Endothelial cell of umbilical vein (primary cell): ENCODE data around the gene C1RL. TPM values are rescaled to one million over a fixed set of nuclear protein-coding genes. Genes with fewer than 3 reads are reported as not detected.

ENCODE experiments used
- BruUV-seq: library from RNA; stranded (reverse); fragments of 400-500 nt; replicated peaks from 2 replicates; lab custom pipeline; 2021; lab: Mats Ljungman, UMichigan
- CTCF ChIA-PET: fragments of 300-600, 350-600 bp; sonication (Branson Sonifier 250); formaldehyde crosslinking; loops from one replicate; lab custom pipeline; 2021; ENCODE audit warnings: antibody characterized with exemption, inconsistent platforms; lab: Charles Lee
- POLR2A ChIA-PET: fragments of 300-600, 350-600 bp; sonication (Branson Sonifier 250); formaldehyde crosslinking; loops from one replicate; lab custom pipeline; 2021; ENCODE audit warnings: antibody characterized with exemption, inconsistent platforms; lab: Charles Lee
- DNase-seq: peaks from one replicate; pipeline ENCODE4 v3.0.0-alpha.2; 2011; ENCODE audit warnings: low read depth, low spot score
- FAIRE-seq: peaks from 2 replicates; lab custom pipeline; 2011; peaks lifted over from hg19 to GRCh38; lab: Jason Lieb, UNC
- H2AFZ ChIP-seq: 2 replicates; pipeline ENCODE4 v1.6.0; 2012; ENCODE audit warnings: low read depth, low read length, control low read depth, inconsistent platforms
- H3K27ac ChIP-seq: 2 replicates; pipeline ENCODE4 v1.5.1; 2011; ENCODE audit warnings: low read depth, mild to moderate bottlenecking, control low read depth, low read length, moderate library complexity; ENCODE audit not compliant: insufficient read depth
- H3K27me3 ChIP-seq, 2 experiments: 2 replicates each; pipeline versions ENCODE4 v1.6.0 to v1.6.1; 2011; ENCODE audit warnings: low read length in 2 of 2, mixed read lengths in 1 of 2; ENCODE audit not compliant: control insufficient read depth in 2 of 2, insufficient read depth in 2 of 2
- H3K36me3 ChIP-seq, 2 experiments: 2 replicates in 1 of 2; 3 replicates in 1 of 2; pipeline ENCODE4 v1.5.1; 2011; ENCODE audit warnings: low read length in 2 of 2, mild to moderate bottlenecking in 1 of 2, moderate library complexity in 1 of 2; ENCODE audit not compliant: control insufficient read depth in 2 of 2, insufficient read depth in 2 of 2; ENCODE audit errors: extremely low read depth in 1 of 2
- H3K4me1 ChIP-seq: 3 replicates; pipeline ENCODE4 v1.5.1; 2011; ENCODE audit warnings: mild to moderate bottlenecking, low read length; ENCODE audit not compliant: control insufficient read depth, insufficient read depth; ENCODE audit errors: extremely low read depth
- H3K4me2 ChIP-seq: 2 replicates; pipeline ENCODE4 v1.6.1; 2011; ENCODE audit warnings: low read length, control low read depth, mixed read lengths; ENCODE audit not compliant: insufficient read depth
- H3K4me3 ChIP-seq, 3 experiments: fragments of 200-600 bp in 1 of 3; sonication (generic), shearing (Covaris generic) in 1 of 3; replicated peaks in 1 of 3; 2 replicates each; pipeline ENCODE4 v1.5.1; 2011 to 2016; ENCODE audit warnings: control low read depth in 3 of 3, low read length in 3 of 3, mild to moderate bottlenecking in 2 of 3, inconsistent platforms in 1 of 3, low read depth in 1 of 3, moderate library complexity in 1 of 3; ENCODE audit not compliant: insufficient read depth in 1 of 3
- H3K79me2 ChIP-seq: 2 replicates; pipeline ENCODE4 v1.6.0; 2012; ENCODE audit warnings: low read length, inconsistent platforms; ENCODE audit not compliant: control insufficient read depth, insufficient read depth
- H3K9ac ChIP-seq: replicated peaks from 2 replicates; pipeline ENCODE3; 2011; ENCODE audit warnings: low read length, control low read depth; ENCODE audit not compliant: insufficient read depth; ENCODE audit errors: extremely low read depth
- H3K9me1 ChIP-seq: replicated peaks from 3 replicates; pipeline ENCODE4 v1.6.0; 2011; ENCODE audit warnings: mild to moderate bottlenecking, low read length; ENCODE audit not compliant: control insufficient read depth, insufficient read depth; ENCODE audit errors: extremely low read depth
- H3K9me3 ChIP-seq: replicated peaks from 2 replicates; pipeline ENCODE4 v1.5.1; 2012; ENCODE audit warnings: low read length, inconsistent platforms; ENCODE audit not compliant: control insufficient read depth, insufficient read depth
- H4K20me1 ChIP-seq: replicated peaks from 2 replicates; pipeline ENCODE3; 2011; ENCODE audit warnings: mild to moderate bottlenecking, low read length; ENCODE audit not compliant: control insufficient read depth, insufficient read depth; ENCODE audit errors: extremely low read depth
- CTCF ChIP-seq, 2 donors: IDR thresholded peaks; 1 replicate in 1 of 2; 2 replicates in 1 of 2; pipeline ENCODE4 v1.5.1; 2011; ENCODE audit warnings: low read length in 2 of 2, mild to moderate bottlenecking in 2 of 2, moderate library complexity in 2 of 2, control low read depth in 1 of 2, inconsistent platforms in 1 of 2, low read depth in 1 of 2; ENCODE audit not compliant: insufficient read depth in 1 of 2; ENCODE audit errors: extremely low read depth in 1 of 2
- EZH2 ChIP-seq: IDR thresholded peaks from 2 replicates; pipeline ENCODE4 v1.6.1; 2012; ENCODE audit warnings: borderline replicate concordance, low read depth, mild to moderate bottlenecking, moderate library complexity, low read length, inconsistent platforms; ENCODE audit not compliant: severe bottlenecking
- FOS ChIP-seq: IDR thresholded peaks from 2 replicates; pipeline ENCODE4 v1.6.1; 2011; ENCODE audit warnings: mild to moderate bottlenecking, low read length, moderate library complexity, borderline replicate concordance; ENCODE audit not compliant: insufficient read depth
- GATA2 ChIP-seq: IDR thresholded peaks from 2 replicates; pipeline ENCODE4 v1.7.0; 2011; ENCODE audit warnings: low read depth, mild to moderate bottlenecking, moderate library complexity, mixed read lengths, low read length; ENCODE audit not compliant: insufficient read length, insufficient read depth
- JUN ChIP-seq: IDR thresholded peaks from 2 replicates; pipeline ENCODE4 v1.6.1; 2011; ENCODE audit warnings: borderline replicate concordance, low read depth; ENCODE audit not compliant: insufficient read length, insufficient read depth
- MAX ChIP-seq: IDR thresholded peaks from 2 replicates; pipeline ENCODE4 v1.6.1; 2011; ENCODE audit not compliant: insufficient read depth, insufficient read length
- MYC ChIP-seq: IDR thresholded peaks from one replicate; pipeline ENCODE4 v1.6.1; 2011; ENCODE audit warnings: mild to moderate bottlenecking, low read depth, low read length
- POLR2A ChIP-seq: IDR thresholded peaks from 2 replicates; pipeline ENCODE4 v1.6.1; 2012; ENCODE audit warnings: low read depth, mild to moderate bottlenecking, control low read depth, low read length
- POLR2AphosphoS5 ChIP-seq: IDR thresholded peaks from 2 replicates; pipeline ENCODE4 v1.6.1; 2012; ENCODE audit warnings: low read depth, mild to moderate bottlenecking, control low read depth, low read length, moderate library complexity; ENCODE audit not compliant: insufficient read depth
- dilution Hi-C: fragments of 300-500 bp; cut with MboI; formaldehyde crosslinking; loops from one replicate; pipeline ENCODE4 v1.15.0; 2019; ENCODE audit warnings: low sequenced_read_pairs; ENCODE audit not compliant: extremely low pct_ligation_motif_present
- intact Hi-C: fragments of 100-400 bp; cut with micrococcal nuclease; formaldehyde crosslinking; loops from one replicate; pipeline ENCODE4 v1.10.0; 2022
- polyA plus RNA-seq, 4 experiments: library from polyadenylated mRNA; depleted of rRNA in 3 of 4; stranded (reverse) in 3 of 4; unstranded in 1 of 4; fragments of >200 nt; gene quantifications; 2 replicates each; pipeline versions ENCODE4 v1.2.1 to v1.2.3, GENCODE V29; 2011 to 2012; ENCODE audit warnings: missing spikeins in 1 of 4
- total RNA-seq: library from RNA; stranded (reverse); gene quantifications from 2 replicates; pipeline ENCODE4 v1.2.3, GENCODE V29; 2021

Gene C1RL
- total and polyA plus RNA-seq, 2 donors (not counting 3 experiments of a cell fraction or from before 2014, with no cell fraction given), result 20.9 to 25.0 TPM

GRCh38 chr12:7065073-7065623 is 43.9 kb downstream of the C1RL start:
- Histone ChIP-seq H3K9ac (no peak overlapping the region), H2AFZ (no peak overlapping the region), H3K4me1 (no peaks in the 10 kb centered on the region), H3K4me3 (no peak overlapping the region), H4K20me1 (no peaks in the 10 kb centered on the region), H3K4me2 (no peak overlapping the region), H3K79me2 (no peaks in the 10 kb centered on the region), H3K27me3 (peaks cover 17 to 39% of the 10 kb centered on the region in 2 experiments), H3K9me3 (no peaks in the 10 kb centered on the region), H3K36me3 (no peaks in the 10 kb centered on the region), H3K27ac (no peak overlapping the region), H3K9me1 (no peaks in the 10 kb centered on the region)
- TF ChIP-seq JUN, result no peak
- no peak for TF ChIP-seq MAX
- TF ChIP-seq POLR2AphosphoS5, result no peak
- no peak for TF ChIP-seq GATA2
- TF ChIP-seq EZH2, result no peak
- no peak for TF ChIP-seq POLR2A
- ChIA-PET POLR2A (no interaction called here), CTCF (interaction anchor here (1.1 kb wide), 1 partner anchor 8 kb away, joined by 4 read pairs; no protein-coding TSS in a partner anchor)
- BruUV-seq, result no TSS peak
- intact Hi-C loops (no loop called here), dilution Hi-C loops (no loop called here)
- no peak for DNase-seq
- no peak for FAIRE-seq

GRCh38 chr12:7064516-7064915 is 44.5 kb downstream of the C1RL start:
- no peaks in the 10 kb centered on the region for H3K79me2 ChIP-seq
- no peaks in the 10 kb centered on the region for H4K20me1 ChIP-seq
- ChIA-PET POLR2A (no interaction called here), CTCF (no interaction called here)
- no TSS peak for BruUV-seq
- H3K4me3 ChIP-seq, result no peak overlapping the region
- H3K36me3 ChIP-seq, result no peaks in the 10 kb centered on the region
- H2AFZ ChIP-seq, result no peak overlapping the region
- no peak overlapping the region for H3K9ac ChIP-seq
- no peaks in the 10 kb centered on the region for H3K9me1 ChIP-seq
- dilution Hi-C loops (no loop called here), intact Hi-C loops (no loop called here)
- TF ChIP-seq EZH2, result no peak
- TF ChIP-seq GATA2, result no peak
- no peak for TF ChIP-seq FOS
- no peak for TF ChIP-seq JUN
- TF ChIP-seq POLR2AphosphoS5, result no peak
- no peak for TF ChIP-seq POLR2A
- no peak for TF ChIP-seq MAX
- no peak for TF ChIP-seq CTCF (IDR thresholded peaks at IDR 0.05; ENCODE audit: extremely low read depth in 1 of 2, insufficient read depth in 1 of 2, low read depth in 1 of 2, low read length in 2 of 2)
- no peak for TF ChIP-seq MYC
- FAIRE-seq (no peak), DNase-seq (no peak)
- H3K27me3 ChIP-seq, result peaks cover 24 to 39% of the 10 kb centered on the region in 2 experiments
- H3K27ac ChIP-seq, result no peak overlapping the region
- no peaks in the 10 kb centered on the region for H3K9me3 ChIP-seq
- H3K4me1 ChIP-seq, result no peaks in the 10 kb centered on the region
- no peak overlapping the region for H3K4me2 ChIP-seq
